Caco-2 (cell line): ENCODE results near the gene SYNGR3. TPM values are rescaled to one million over a fixed set of nuclear protein-coding genes. Genes with fewer than 3 reads are reported as not detected.

Source experiments
- BruUV-seq: library from RNA; stranded (reverse); fragments of 400-500 nt; replicated peaks from 2 replicates; lab custom pipeline; 2021; lab: Mats Ljungman, UMichigan
- CTCF ChIA-PET: fragments of 300-600 bp; sonication (Branson Sonifier 250); formaldehyde crosslinking; loops from one replicate; lab custom pipeline; 2022; ENCODE audit warnings: antibody characterized with exemption; lab: Charles Lee
- POLR2A ChIA-PET: fragments of 300-600 bp; sonication (Branson Sonifier 250); formaldehyde crosslinking; loops from one replicate; lab custom pipeline; 2022; ENCODE audit warnings: antibody characterized with exemption; lab: Charles Lee
- DNase-seq, 2 experiments: peaks; one replicate each; pipeline versions ENCODE4 v3.0.0 to v3.0.0-alpha.2; 2020 to 2022
- H3K27me3 ChIP-seq: replicated peaks from 2 replicates; pipeline ENCODE4 v1.6.0; 2011; ENCODE audit warnings: low read length; ENCODE audit not compliant: control insufficient read depth, insufficient read depth
- H3K36me3 ChIP-seq: 2 replicates; pipeline ENCODE4 v1.5.1; 2011; ENCODE audit warnings: low read length; ENCODE audit not compliant: control insufficient read depth, insufficient read depth
- H3K4me1 ChIP-seq: fragments of 250-450 bp; sonication (Bioruptor Pico); 2 replicates; pipeline ENCODE4 v1.5.1; 2020; ENCODE audit warnings: mild to moderate bottlenecking
- H3K4me3 ChIP-seq: 2 replicates; pipeline ENCODE4 v1.5.1; 2011; ENCODE audit warnings: low read depth, mild to moderate bottlenecking, control low read depth, low read length
- H3K9me3 ChIP-seq: fragments of 250-450 bp; sonication (Bioruptor Pico); 2 replicates; pipeline ENCODE4 v1.5.1; 2020; ENCODE audit warnings: mild to moderate bottlenecking, moderate library complexity
- H3K27ac Mint-ChIP-seq: one replicate; pipeline ENCODE4 v1.8.0; 2022; ENCODE audit warnings: mixed read lengths; ENCODE audit not compliant: unreplicated experiment
- H3K27me3 Mint-ChIP-seq: one replicate; pipeline ENCODE4 v1.8.0; 2022; ENCODE audit warnings: mixed read lengths; ENCODE audit not compliant: insufficient read depth, unreplicated experiment
- H3K36me3 Mint-ChIP-seq: one replicate; pipeline ENCODE4 v1.8.0; 2022; ENCODE audit warnings: mild to moderate bottlenecking, mixed read lengths; ENCODE audit not compliant: insufficient read depth, unreplicated experiment
- H3K4me1 Mint-ChIP-seq: one replicate; pipeline ENCODE4 v1.8.0; 2022; ENCODE audit warnings: low read depth, mixed read lengths; ENCODE audit not compliant: unreplicated experiment
- H3K4me3 Mint-ChIP-seq: one replicate; pipeline ENCODE4 v1.8.0; 2022; ENCODE audit warnings: mild to moderate bottlenecking, moderate library complexity, mixed read lengths; ENCODE audit not compliant: unreplicated experiment
- H3K9me3 Mint-ChIP-seq: one replicate; pipeline ENCODE4 v1.8.0; 2022; ENCODE audit warnings: mixed read lengths; ENCODE audit not compliant: unreplicated experiment
- CTCF ChIP-seq, 2 experiments: fragments of 200-600 bp in 1 of 2; IDR thresholded peaks; 1 replicate in 1 of 2; 2 replicates in 1 of 2; pipeline versions ENCODE4 v1.5.1 to v1.8.0; 2011 to 2022; ENCODE audit warnings: antibody characterized with exemption in 1 of 2, control low read depth in 1 of 2, inconsistent platforms in 1 of 2, low read depth in 1 of 2, low read length in 1 of 2, mild to moderate bottlenecking in 1 of 2, moderate library complexity in 1 of 2; ENCODE audit not compliant: insufficient read depth in 1 of 2, severe bottlenecking in 1 of 2, unreplicated experiment in 1 of 2
- intact Hi-C: fragments of 100-400 bp; cut with micrococcal nuclease; formaldehyde crosslinking; loops from one replicate; pipeline ENCODE4 v1.10.0; 2022; ENCODE audit not compliant: unreplicated experiment
- total RNA-seq: library from RNA; stranded (reverse); gene quantifications from 2 replicates; pipeline ENCODE4 v1.2.3, GENCODE V29; 2022

SYNGR3 gene
- total RNA-seq, 1 experiment from 2014 or later, result 2.9 TPM

- H3K9me3 ChIP-seq, result no peaks in the 10 kb centered on the region
- Mint-ChIP-seq H3K27ac (no peak overlapping the region), H3K9me3 (no peaks in the 10 kb centered on the region), H3K4me3 (no peak overlapping the region), H3K36me3 (no peaks in the 10 kb centered on the region), H3K4me1 (no peaks in the 10 kb centered on the region), H3K27me3 (no peaks in the 10 kb centered on the region)
- no peaks in the 10 kb centered on the region for H3K36me3 ChIP-seq
- no TSS peak for BruUV-seq
- no peak for DNase-seq
- CTCF ChIA-PET, result no interaction called here
- intact Hi-C loops, result no loop called here
- H3K27me3 ChIP-seq, result no peaks in the 10 kb centered on the region
- no peak overlapping the region for H3K4me3 ChIP-seq
- POLR2A ChIA-PET, result no interaction called here
- H3K4me1 ChIP-seq, result peaks cover 13% of the 10 kb centered on the region
- no peak for TF ChIP-seq CTCF (IDR thresholded peaks at IDR 0.05; ENCODE audit: insufficient read depth in 1 of 2, low read depth in 1 of 2, low read length in 1 of 2, severe bottlenecking in 1 of 2, unreplicated experiment in 1 of 2)
Measured at GRCh38 chr16:2013527-2013926, 23.8 kb downstream of the SYNGR3 start.

- Mint-ChIP-seq H3K27me3 (no peaks in the 10 kb centered on the region), H3K27ac (peak overlapping the region; percentile 48), H3K4me1 (no peaks in the 10 kb centered on the region), H3K4me3 (no peak overlapping the region), H3K36me3 (no peaks in the 10 kb centered on the region), H3K9me3 (no peaks in the 10 kb centered on the region)
- BruUV-seq, result no TSS peak
- H3K4me1 ChIP-seq, result peaks cover 11% of the 10 kb centered on the region
- ChIA-PET POLR2A (interaction anchor here (0.5 kb wide), 1 partner anchor 398 kb away, joined by 6 read pairs; no protein-coding TSS in a partner anchor), CTCF (interaction anchor here (1.2 kb wide), 1 partner anchor 140 kb away, joined by 3 read pairs; the partner anchor contains the start of gene TRAF7)
- no peak for TF ChIP-seq CTCF (IDR thresholded peaks at IDR 0.05; ENCODE audit: insufficient read depth in 1 of 2, low read depth in 1 of 2, low read length in 1 of 2, severe bottlenecking in 1 of 2, unreplicated experiment in 1 of 2)
- no peaks in the 10 kb centered on the region for H3K9me3 ChIP-seq
- no peaks in the 10 kb centered on the region for H3K36me3 ChIP-seq
- no peak overlapping the region for H3K4me3 ChIP-seq
- intact Hi-C loops, result no loop called here
- peak; percentile 74 to 81 for DNase-seq
- H3K27me3 ChIP-seq, result no peaks in the 10 kb centered on the region
Measured at GRCh38 chr16:2015117-2015946, 25.6 kb downstream of the SYNGR3 start.

- ChIA-PET CTCF (interaction anchor here (1.2 kb wide), 1 partner anchor 140 kb away, joined by 3 read pairs; the partner anchor contains the start of gene TRAF7), POLR2A (no interaction called here)
Measured at GRCh38 chr16:2015947-2016208, 26.1 kb downstream of the SYNGR3 start.

More at GRCh38 chr16:2015947-2016208, 26.1 kb downstream of the SYNGR3 start:
- Histone ChIP-seq H3K36me3 (no peaks in the 10 kb centered on the region), H3K4me1 (peaks cover 11% of the 10 kb centered on the region), H3K4me3 (no peak overlapping the region), H3K27me3 (no peaks in the 10 kb centered on the region), H3K9me3 (no peaks in the 10 kb centered on the region)
- peak overlapping the region; percentile 48 for H3K27ac Mint-ChIP-seq
- no peak for DNase-seq
- BruUV-seq, result TSS peak; percentile 67
- no peaks in the 10 kb centered on the region for H3K9me3 Mint-ChIP-seq
- H3K4me3 Mint-ChIP-seq, result no peak overlapping the region
- no peaks in the 10 kb centered on the region for H3K4me1 Mint-ChIP-seq
- H3K27me3 Mint-ChIP-seq, result no peaks in the 10 kb centered on the region
- intact Hi-C loops, result no loop called here
- no peaks in the 10 kb centered on the region for H3K36me3 Mint-ChIP-seq
- no peak for TF ChIP-seq CTCF (IDR thresholded peaks at IDR 0.05; ENCODE audit: insufficient read depth in 1 of 2, low read depth in 1 of 2, low read length in 1 of 2, severe bottlenecking in 1 of 2, unreplicated experiment in 1 of 2)
